HG03565 (cell line): ENCODE data around the gene TMEM266.
"Not testable (repeated sequence)": the region's sequence is repeated elsewhere in the genome, so short reads cannot be mapped to it uniquely, and the experiment has no call there.

ENCODE experiments used
- ATAC-seq: cut with Tn5 transposase; IDR thresholded peaks from one replicate; pipeline ENCODE4 v1.9.1; 2021; ENCODE audit warnings: mild to moderate bottlenecking, moderate library complexity; ENCODE audit not compliant: unreplicated experiment

The TMEM266 gene, protein sequence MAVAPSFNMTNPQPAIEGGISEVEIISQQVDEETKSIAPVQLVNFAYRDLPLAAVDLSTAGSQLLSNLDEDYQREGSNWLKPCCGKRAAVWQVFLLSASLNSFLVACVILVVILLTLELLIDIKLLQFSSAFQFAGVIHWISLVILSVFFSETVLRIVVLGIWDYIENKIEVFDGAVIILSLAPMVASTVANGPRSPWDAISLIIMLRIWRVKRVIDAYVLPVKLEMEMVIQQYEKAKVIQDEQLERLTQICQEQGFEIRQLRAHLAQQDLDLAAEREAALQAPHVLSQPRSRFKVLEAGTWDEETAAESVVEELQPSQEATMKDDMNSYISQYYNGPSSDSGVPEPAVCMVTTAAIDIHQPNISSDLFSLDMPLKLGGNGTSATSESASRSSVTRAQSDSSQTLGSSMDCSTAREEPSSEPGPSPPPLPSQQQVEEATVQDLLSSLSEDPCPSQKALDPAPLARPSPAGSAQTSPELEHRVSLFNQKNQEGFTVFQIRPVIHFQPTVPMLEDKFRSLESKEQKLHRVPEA

DNA sequence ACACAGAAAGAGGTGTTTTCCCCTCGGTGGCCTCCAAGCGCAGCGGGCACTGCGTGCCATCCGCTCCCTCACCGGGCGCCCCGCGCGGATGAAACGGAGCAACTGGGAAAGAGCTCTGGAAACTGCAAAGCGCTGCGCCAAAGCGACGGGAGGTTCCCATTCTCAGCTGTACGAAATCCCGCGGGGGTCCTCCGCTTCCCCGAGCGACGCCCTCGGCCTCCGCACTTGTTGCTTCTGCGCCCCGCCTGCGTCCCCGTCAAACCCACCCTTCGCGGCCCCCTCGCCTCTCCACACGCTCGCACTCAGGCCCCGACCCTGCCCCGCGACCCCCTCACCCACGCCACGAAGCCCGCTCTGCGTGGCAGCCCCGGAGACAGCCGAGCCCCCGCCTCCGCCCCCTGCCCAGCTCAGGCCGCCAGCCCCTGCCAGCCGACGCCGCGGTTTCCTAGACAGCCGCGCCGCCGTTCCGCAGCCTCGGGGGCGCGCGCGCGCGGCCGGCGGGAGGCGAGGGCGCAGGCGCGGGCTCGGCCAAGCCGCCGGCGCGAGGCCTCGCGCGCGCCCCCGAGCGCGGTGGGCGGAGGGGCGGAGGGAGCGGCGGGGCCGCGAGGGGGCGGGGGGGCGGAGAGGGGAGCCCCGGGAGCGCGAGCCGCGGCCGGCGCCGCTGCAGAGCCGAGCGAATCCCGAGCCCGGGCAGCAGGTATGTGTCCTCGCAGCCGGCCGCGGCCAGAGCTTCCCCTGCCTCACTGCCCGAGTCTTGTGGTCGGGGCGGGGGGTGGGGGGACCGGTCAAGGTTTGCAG lies at the start of gene TMEM266:
TSS of gene TMEM266 (plus strand) at position 666 of the 798 bp plus-strand sequence. CDS start 74,279 bp downstream, outside the sequence.
- ATAC-seq, result no peak

DNA sequence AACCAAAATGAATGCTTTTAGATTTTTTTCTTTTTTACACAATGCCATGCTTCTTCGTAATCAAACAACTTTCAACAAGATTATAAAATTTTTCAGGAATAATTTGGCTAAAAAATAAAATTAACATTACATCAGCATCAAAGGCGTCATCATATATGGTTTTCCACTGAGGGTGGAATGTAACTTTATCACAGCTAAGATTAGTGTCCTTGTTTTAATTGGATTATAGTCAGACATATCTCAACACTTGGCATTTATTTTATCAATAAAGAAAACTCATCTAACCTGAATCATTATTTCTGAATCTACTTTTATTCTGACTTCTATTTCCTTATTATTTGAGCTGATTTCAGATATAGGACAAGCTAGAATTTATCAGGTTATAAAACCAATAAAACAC lies 49.2 kb upstream of the TMEM266 start:
- no peak for ATAC-seq

DNA sequence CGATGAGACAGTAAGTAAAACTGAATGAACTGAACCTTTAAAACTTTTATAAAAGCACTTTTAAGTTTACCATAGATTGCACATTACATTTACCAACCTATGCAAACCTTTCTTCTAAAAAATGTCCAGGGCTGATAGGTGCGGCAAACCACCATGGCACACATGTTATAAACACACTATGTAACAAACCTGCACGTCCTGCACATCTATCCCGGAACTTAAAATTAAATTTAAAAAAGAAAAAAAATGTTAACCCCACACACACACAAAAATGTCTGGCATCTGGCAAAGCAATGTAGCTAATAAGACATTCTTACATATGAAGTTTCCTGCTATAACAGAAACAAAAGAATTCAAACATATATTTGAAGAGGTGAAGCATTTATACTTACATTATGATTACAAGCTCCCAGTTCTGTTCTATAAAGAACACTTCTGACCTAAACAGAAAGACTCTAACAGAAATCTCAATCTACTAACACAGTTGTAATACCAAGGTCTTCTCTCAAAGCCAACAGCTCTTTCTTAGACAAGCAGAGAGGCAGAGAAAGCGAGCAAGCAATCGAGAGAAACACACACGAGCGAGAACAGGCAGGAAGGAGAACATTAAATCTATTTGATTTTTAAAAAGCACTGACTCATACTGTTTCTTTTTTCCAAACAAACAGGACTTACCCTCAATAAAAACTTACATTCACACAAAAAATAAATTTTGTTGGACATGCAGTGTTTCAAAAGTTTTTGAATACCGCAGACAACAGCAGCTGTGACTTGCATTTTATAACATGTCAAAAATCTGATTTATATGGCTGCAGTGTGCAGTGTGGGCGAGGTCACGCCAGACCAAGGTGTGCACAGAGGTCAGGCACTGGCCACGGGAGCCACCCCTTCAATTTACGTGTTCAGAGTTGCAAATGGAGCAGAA lies 47.9 kb upstream of the TMEM266 start, which contains the start of gene NRG4:
TSS of gene NRG4 (minus strand) at position 798 of the 925 bp plus-strand sequence. CDS start 1,194 bp downstream, outside the sequence.
- ATAC-seq, result no peak

DNA sequence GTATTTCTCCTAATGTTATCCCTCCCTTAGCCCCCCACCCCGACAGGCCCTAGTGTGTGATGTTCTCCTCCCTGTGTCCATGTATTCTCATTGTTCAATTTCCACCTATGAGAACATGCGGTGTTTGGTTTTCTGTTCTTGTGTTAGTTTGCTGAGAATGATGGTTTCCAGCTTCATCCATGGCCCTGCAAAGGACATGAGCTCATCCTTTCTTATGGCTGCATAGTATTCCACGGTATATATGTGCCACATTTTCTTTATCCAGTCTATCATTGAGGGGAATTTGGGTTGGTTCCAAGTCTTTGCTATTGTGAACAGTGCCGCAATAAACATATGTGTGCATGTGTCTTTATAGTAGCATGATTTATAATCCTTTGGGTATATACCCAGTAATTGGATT lies 46.3 kb upstream of the TMEM266 start:
- ATAC-seq, result not testable (repeated sequence)

DNA sequence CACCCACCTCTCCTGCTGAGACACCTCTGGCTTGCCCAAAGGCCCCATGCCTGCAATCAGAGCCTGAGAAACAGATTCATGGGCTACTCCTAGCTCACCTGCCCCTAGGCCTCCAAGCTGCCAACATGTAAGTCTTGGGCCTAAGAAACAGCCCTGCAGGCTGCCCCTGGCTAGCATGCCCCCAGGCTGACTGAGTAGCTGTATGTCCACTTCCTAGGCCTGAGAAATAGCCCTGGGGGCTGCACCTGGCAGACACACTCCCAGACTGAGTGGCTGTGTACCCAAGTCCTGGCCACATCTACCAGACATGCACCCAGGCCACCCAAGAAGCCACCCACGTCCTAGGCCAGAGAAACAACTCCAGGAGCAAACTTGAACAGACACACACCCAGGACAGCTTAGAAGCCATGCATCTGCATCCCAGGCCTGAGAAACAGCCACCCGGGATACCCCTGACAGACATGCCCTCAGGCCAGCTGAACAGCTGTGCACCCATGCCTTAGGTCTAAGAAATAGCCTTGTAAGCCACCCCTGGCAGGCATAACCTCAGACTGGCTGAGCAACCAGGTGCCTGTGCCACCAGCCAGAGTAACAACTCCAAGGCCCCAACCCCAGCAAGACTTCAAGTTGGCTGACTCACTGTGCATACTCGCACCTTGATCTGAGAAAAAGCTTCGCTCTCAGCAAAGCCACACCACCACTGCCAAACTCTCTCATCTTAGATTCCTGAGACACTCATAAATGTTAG lies 35.6 kb upstream of the TMEM266 start:
- ATAC-seq, result no peak

DNA sequence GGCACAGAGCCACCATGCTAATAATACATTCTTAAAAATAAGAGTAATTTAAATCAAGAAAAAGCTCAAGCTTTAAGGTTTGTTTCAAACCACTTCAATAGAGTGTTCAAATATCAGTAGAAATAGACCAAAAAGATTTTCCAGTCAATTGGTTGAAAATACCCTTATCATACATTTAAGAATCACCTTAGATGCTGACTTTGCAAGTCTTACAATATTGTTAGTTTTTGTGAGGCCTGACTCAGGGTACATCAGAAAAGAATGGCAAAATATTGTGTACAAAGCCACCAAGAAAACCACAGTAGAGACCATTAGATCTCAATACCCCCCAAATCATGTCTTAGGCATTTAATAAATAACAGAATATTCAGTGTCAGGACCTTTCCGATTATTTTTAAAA lies 27.7 kb upstream of the TMEM266 start:
- ATAC-seq, result no peak

DNA sequence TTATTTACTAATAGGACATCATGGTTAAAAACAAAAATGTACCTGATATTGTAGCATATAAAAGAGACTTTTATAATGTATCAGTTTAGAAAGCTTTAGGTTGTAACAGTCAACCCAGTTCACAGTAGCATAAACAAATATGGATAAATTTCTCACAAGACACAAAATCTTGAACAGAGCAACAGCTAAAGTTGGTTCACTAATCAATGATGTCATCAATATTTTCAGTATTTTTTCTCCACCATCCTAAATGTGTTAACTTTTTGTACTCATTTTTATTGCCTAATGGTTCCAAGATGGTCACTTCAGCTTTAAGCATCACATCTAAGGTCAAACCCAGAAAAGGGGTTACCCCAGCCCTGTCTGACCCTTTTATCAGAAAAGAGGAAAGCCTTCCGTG lies 26.3 kb upstream of the TMEM266 start:
- ATAC-seq, result no peak

DNA sequence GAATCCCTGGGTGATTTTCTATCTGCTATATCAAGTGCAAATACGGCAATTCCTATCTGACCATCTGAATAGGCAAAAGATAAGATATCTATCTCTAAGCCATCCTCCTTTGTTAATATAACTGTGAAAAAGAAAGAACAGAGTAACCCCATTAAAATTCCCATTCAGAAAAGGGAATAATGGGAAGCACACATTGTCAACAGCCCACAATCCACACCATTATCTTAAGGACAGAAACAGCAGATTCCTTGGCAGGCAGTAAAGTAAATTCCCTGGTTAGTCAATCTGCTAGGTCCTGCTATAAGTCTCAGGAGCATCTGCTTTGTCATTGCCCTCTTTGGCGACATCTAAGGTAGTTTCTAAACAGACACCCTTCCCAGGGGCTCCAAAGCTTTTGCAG lies 25.7 kb upstream of the TMEM266 start:
- ATAC-seq, result no peak

DNA sequence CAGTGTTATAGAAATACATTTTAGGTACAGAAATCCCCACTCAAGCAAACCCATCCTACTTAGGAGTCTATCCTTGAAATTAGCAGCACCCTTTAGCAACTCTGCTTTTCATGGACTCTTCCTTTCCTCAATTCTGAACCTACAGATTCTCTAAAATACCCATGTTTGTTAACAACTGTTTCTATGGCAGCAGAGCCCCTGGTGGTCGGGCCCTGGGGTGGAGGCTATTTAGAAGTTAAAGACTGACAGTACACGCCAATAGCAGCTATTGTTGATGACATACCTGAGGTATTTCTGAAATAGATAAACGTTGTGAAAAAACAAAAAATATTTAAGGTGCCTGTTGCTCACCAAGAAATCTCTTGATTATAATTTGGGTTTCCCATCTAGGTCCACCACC lies 24.2 kb upstream of the TMEM266 start:
- no peak for ATAC-seq

DNA sequence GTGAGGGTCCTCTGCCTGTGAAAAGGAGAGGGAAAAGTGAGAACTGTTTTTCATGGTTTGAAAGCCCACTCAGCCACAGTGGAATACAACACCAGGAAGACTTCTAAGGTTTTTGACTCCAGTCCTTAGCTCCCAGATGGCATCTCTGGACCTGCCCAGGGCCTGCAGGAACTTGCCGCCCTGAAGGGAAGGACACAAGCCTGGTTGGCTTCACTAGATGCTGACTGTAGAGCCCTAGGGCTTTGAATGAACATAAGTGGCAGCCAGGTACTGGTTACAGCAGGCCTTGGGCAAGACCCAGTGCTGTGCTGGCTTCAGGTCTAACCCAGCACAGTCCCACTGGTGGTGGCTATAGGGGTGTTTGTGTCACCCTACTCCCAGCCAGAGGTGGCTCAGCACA lies 21.3 kb upstream of the TMEM266 start:
- ATAC-seq, result no peak

DNA sequence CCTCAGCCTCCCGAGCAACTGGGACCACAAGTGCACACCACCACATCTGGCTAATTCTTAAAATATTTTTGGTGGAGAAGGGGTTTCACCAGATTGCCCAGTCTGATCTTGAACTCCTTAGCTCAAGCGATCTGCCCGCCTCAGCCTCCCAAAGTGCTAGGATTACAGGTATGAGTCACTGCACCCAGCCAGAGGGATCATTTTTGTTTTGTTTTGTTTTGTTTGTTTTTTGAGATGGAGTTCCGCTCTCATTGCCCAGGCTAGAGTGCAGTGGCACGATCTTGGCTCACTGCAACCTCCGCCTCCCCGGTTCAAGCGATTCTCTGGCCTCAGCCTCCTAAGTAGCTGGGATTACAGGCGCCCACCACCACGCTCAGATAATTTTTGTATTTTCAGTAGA lies 5.6 kb upstream of the TMEM266 start:
- ATAC-seq, result not testable (repeated sequence)

DNA sequence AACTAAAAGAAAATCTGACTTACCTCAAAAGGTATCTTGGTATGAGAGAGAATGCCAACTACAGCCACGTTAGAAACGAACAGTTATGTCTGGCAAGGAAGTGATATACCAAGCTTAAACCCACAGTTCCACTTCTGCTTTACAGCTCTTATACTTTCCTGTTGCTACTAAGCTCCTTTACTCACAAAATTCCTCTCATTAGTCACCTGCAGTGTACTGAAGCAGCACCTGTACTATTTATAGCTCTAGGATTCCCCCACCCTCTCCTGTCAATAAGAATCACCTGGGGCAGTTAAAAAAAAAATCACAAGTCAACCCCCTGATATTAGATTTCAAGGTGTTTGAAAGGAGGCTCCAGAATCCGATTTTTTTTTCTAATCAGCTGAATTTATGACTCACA lies 2.9 kb upstream of the TMEM266 start:
- peak; percentile 57 for ATAC-seq

DNA sequence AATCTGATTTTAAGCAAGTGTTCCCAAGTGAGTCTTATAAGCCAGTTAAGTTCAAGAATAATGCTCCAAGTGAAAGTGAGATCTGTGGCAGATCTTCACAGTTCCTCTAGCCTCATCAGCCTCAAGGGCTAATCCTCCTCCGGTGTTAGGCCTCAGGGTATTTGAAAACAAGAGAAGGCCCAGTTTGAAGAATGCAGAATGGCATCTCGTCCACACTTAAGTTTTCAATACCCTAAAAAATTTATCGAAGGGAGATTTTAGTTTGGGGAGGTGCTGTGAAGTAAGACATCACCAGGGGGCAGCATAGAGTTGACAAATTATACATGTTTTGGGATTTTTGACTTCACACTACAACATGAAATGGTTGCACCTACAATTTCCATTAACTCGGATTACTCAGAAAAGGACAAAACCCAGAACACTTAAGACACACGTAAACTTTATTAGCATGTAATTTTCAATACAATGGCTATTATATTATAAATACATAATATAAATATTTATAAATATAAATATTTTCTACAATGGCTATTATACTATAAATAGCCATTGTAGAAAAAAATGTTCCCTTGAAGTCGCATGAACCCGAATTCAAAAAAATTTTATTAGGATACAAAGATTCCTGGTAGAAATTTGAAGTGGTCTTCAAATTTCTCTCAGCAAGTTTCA lies 2.3 kb upstream of the TMEM266 start:
- peak; percentile 15 for ATAC-seq

DNA sequence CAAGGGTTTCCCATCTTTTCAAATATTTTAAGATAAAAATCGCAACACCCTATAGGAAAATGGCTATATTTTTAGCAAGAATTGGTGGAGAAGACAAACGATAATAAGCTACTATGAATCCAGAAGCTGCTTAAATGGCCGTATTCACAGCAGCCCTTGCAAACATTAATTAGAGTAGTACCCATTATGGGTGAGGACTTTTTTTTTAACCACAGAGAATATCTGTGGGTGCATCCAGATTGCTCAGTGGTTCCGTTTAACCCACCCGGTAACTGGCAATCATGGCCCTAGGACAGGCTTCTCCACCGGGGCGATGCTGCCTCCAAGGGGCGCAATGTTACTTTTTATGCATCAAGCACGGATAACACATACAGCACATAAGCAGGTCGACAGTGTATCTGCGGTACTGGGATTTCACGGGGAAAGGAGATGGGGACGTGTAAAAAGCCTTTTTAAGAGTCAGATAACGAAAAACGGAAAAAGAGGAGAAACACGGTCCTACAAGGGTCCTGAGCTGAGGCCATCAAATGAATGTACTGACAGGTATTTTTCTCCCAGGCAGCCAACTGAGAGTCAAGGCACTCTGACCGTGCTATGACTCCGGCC lies 968 bp upstream of the TMEM266 start:
- no peak for ATAC-seq

DNA sequence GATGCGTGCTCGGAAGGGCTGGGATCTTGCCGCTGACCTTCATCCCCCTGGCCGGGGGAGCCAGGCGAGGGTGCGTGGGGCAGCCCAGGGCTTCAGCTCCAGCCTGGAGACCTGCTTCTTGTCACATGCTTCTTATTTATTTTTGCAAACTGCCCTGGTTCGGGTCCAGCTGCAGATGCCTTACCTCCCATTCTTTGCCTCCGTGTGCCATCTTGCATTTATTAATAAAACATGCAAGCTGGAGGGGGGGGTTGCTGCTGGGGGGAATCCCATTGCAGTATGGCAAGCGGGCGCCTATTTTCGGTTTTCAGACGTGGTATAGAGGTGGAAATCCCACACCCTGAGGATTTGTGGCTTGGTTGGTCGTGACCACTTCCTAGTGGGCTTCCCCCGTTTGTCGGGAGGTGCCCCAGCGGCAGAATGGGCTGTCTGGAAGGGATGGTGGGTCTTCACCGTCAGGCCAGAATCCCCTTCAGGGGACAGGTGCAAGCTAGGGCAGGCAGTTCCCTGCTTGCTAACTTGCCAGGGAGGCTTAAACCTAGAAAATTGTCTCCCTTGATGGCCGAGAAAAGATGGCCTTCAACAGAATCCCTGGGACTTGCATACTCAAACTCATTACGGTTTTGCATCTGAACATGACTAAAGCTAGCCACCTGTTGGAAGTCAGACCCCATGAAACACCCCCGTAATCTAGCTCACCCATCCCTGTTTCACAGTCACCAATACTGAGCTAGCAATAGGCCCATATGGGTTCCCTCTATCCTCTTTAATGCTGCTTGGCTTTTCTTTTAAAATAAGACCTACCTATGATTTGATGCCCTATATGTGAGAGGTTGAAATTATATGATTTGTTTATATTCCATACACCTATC lies 569 bp downstream of the TMEM266 start:
- ATAC-seq, result no peak

DNA sequence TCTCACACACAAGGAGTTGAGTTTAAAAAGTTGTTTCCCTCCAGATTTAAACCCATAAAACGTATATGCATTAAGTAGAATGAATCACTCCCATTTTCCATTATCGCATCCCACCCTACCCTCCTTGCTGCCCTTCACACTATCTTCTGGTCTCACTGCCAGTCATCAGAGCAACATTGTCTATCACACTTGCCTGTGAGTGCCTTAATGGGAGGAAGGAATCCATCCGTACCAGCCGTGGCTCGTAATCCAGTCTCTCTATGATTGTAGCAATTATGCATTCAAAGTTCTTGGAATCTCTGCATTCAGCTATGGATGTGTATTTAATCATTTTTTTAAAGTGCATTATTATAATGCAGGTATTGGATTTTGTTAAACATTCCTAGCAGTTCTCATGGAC lies 1.9 kb downstream of the TMEM266 start:
- no peak for ATAC-seq

DNA sequence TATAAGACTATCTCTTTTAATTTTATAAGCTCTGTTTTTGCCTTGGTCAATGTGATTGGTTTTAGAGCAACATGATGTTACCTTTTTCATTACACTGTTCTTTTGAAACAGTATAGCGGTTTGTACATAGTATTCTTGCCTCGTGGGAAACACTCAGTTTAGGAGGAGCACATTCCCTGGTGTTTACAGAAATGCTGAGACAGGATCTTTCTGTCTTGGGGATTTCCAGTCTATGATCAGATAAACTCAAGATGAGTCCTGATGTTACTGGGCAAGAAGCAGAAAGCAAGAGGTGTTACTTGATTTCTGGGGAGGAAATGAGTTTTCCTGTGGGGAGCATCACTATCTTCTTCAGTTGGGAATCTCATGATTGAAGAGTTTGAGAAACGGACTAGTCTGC lies 2.5 kb downstream of the TMEM266 start:
- ATAC-seq, result no peak

DNA sequence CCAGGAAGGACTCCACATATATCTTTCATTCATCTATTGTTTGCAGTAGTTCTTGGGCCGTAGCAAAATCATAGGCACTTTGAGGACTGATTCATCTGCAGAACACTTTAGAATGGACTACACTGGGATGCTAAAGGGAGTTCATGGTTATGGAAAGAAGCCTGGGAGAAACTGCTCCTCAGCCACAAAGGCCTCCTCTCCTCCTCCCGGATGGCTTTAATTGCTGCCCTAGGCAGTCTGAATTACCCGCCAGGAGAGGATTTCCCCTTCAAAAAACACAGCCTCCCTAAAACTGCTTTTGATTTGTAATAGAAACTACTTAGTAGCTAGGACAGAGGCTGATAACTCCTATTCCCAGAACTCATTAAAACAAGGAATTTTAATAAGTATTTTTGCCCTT lies 4.6 kb downstream of the TMEM266 start:
- no peak for ATAC-seq
